Measurements from ENCODE around the gene MMP28. TPM values are rescaled to one million over a fixed set of nuclear protein-coding genes. Genes with fewer than 3 reads are reported as not detected.

Gene MMP28
- total RNA-seq, 1 donor from 2014 or later, result 10.6 TPM

DNA sequence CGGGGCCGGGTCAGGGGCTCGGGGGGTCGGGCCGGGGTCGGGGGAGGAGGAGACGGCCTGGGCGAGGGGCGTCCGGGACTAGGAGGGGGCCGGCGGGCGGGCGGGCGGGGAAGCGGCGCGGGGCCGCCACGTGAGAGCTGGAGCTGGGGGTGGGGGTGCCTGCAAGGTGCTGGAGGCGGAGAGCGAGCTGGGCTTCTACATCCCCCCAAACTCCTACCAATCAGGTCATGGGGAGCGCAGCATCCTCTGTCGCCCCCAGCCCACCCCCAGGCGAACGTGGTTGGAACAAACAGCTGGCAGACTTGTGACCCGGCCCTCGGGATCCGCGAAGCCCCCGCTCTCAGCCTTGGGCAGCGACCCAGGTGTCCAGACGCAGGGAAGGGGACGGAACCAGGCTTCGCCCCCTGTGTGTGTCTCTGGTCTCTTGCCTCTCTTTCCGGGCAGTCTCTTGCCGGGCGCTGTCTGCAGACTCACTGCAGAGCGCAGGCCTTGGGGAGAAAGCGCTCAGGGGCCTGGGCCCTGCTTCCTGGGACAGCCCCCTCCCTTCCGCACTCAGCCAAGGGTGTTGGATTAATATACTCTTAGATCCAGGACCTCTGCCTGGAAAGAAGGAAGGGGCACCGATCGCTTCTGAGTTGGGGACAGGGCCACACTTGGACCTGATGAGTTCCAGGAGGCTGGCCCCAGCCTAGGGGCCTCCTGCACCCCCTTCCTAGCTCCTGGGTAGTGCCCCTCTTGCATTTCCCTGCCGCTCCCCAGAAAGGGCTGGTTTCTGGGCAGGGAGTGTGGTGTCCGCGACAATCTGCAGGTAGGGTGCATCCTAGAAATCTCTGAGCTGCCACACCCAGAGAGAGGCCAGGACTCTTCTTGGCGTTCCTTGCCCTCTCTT, 63.3 kb downstream of the MMP28 start:
- Mint-ChIP-seq H3K27ac (ENCODE audit: unreplicated experiment) (no peak overlapping the region), H3K27me3 (ENCODE audit: unreplicated experiment) (peaks cover 12% of the 10 kb centered on the region), H3K4me1 (ENCODE audit: unreplicated experiment) (peaks cover 9% of the 10 kb centered on the region), H3K36me3 (ENCODE audit: low read depth, unreplicated experiment) (peaks cover 9% of the 10 kb centered on the region), H3K4me3 (ENCODE audit: unreplicated experiment) (peak overlapping the region; percentile 87), H3K9me3 (ENCODE audit: unreplicated experiment) (no peaks in the 10 kb centered on the region)
- TF ChIP-seq, protein P1, sequence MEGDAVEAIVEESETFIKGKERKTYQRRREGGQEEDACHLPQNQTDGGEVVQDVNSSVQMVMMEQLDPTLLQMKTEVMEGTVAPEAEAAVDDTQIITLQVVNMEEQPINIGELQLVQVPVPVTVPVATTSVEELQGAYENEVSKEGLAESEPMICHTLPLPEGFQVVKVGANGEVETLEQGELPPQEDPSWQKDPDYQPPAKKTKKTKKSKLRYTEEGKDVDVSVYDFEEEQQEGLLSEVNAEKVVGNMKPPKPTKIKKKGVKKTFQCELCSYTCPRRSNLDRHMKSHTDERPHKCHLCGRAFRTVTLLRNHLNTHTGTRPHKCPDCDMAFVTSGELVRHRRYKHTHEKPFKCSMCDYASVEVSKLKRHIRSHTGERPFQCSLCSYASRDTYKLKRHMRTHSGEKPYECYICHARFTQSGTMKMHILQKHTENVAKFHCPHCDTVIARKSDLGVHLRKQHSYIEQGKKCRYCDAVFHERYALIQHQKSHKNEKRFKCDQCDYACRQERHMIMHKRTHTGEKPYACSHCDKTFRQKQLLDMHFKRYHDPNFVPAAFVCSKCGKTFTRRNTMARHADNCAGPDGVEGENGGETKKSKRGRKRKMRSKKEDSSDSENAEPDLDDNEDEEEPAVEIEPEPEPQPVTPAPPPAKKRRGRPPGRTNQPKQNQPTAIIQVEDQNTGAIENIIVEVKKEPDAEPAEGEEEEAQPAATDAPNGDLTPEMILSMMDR (IDR thresholded peaks at IDR 0.05; ENCODE audit: unreplicated experiment), result no peak
- no peak for DNase-seq (ENCODE audit: low spot score)

DNA sequence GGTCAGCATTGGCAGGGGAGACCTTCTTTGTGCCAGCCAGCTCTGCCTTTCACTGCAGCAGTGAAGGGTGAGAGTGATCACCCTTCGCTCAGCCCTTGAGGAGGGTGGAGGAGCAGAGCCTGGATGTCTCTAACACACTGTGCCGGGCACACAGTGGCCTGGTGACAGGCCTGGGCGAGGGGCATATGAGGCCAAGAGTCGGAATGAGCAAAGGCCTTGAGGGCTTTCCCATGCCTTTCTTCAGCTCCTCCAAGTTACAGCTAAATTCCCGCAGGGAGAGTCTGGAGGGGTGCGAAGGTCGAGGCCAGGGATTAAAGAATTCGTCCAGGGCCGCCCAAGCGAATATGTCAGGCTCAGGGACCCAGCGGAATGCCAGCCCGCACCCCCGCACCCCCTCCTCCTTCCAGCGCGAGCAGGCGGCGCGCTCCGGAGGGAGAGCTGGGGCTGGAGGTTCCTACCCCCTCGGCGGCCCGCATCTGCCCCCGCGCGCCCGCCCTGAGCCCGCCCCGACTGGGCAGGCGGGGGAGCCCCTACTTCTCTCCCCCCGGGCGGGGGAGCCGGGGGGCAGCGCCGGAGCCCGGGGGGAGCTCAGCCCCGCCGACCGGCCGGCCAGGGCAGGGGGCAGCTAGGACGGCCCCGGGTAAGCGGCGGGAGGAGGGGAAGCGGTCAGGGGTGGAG, 64.1 kb downstream of the MMP28 start, which contains the start of gene RASL10B:
TSS of gene RASL10B (plus strand) at position 401 of the 678 bp plus-strand sequence. CDS start 3,546 bp downstream, outside the sequence.
- Mint-ChIP-seq H3K9me3 (ENCODE audit: unreplicated experiment) (no peaks in the 10 kb centered on the region), H3K27ac (ENCODE audit: unreplicated experiment) (no peak within 1 kb of the TSS)
- peak; percentile 59 for DNase-seq (ENCODE audit: low spot score)

DNA sequence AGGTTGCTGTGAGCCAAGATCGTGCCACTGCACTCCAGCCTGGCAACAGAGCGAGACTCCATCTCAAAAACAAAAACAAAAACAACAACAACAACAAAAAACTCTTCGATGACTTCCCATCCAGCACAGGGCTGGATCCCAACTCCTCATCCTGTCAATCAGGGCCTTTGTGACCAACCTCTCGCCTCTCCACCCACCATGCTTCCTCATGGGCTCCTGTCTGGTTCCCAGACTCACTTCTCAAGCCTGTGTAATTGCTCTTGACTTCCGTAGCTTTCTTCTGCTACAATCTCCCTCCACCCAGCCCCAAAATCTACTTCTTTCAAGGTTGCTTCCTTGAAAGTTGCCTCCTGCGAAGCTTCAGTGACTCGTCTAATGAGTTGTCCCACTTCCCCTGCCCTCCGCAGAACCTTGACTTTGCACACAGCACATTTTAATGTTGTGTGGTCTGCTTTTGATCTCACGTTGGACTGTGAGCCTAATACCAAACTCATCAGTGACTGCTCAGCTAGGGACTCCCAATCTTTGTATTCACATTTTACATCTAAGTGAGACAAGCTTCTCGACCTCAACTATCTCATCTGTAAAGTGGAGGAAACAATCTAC, 64.9 kb downstream of the MMP28 start:
- TF ChIP-seq, protein P1 (IDR thresholded peaks at IDR 0.05; ENCODE audit: unreplicated experiment), result no peak
- Mint-ChIP-seq H3K9me3 (ENCODE audit: unreplicated experiment) (no peaks in the 10 kb centered on the region), H3K27me3 (ENCODE audit: unreplicated experiment) (peaks cover 11% of the 10 kb centered on the region), H3K27ac (ENCODE audit: unreplicated experiment) (no peak overlapping the region), H3K4me1 (ENCODE audit: unreplicated experiment) (peaks cover 9% of the 10 kb centered on the region), H3K36me3 (ENCODE audit: low read depth, unreplicated experiment) (peaks cover 13% of the 10 kb centered on the region), H3K4me3 (ENCODE audit: unreplicated experiment) (peak overlapping the region; percentile 82)
- DNase-seq (ENCODE audit: low spot score), result no peak

More for the DNA sequence above, 64.1 kb downstream of the MMP28 start, which contains the start of gene RASL10B:
- Mint-ChIP-seq H3K4me1 (ENCODE audit: unreplicated experiment) (peaks cover 9% of the 10 kb centered on the region), H3K4me3 (ENCODE audit: unreplicated experiment) (peak within 1 kb of the TSS; percentile 87), H3K36me3 (ENCODE audit: low read depth, unreplicated experiment) (peaks cover 9% of the 10 kb centered on the region), H3K27me3 (ENCODE audit: unreplicated experiment) (peaks cover 11% of the 10 kb centered on the region)
- TF ChIP-seq, protein P1 (IDR thresholded peaks at IDR 0.05; ENCODE audit: unreplicated experiment), result no peak

DNA sequence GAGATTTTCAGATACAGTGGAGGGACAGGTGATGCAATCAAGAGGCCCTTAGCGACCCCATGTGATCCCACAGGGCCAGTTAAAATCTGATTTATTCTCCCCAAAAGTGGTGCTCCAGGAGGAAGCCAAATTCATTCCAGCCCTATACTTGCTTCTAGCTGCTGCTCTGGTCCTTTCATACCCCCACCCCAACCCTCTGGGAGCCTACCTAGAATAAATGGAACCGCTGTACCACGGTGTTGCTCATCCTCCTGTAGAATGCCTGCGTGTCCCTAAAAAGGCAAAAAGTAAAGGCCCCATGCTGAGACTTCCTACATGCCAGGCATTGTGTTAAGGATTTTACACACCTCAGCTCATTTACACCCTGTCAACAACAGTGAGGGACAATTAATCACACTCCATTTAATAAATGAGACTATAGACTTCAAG, 66.0 kb downstream of the MMP28 start:
- Mint-ChIP-seq H3K4me1 (ENCODE audit: unreplicated experiment) (peaks cover 9% of the 10 kb centered on the region), H3K27me3 (ENCODE audit: unreplicated experiment) (peaks cover 10% of the 10 kb centered on the region), H3K27ac (ENCODE audit: unreplicated experiment) (no peak overlapping the region), H3K9me3 (ENCODE audit: unreplicated experiment) (no peaks in the 10 kb centered on the region), H3K36me3 (ENCODE audit: low read depth, unreplicated experiment) (peaks cover 14% of the 10 kb centered on the region), H3K4me3 (ENCODE audit: unreplicated experiment) (no peak overlapping the region)
- no peak for DNase-seq (ENCODE audit: low spot score)
- TF ChIP-seq, protein P1 (IDR thresholded peaks at IDR 0.05; ENCODE audit: unreplicated experiment), result no peak
